H1 (cell line): Measurements from ENCODE around the gene SMG7. TPM values are rescaled to one million over a fixed set of nuclear protein-coding genes. Genes with fewer than 3 reads are reported as not detected.

Experiments
- ATF2 ChIP-seq: IDR thresholded peaks from 2 replicates; pipeline ENCODE4 v1.6.1; 2012; ENCODE audit warnings: low read length, inconsistent platforms
- BCL11A ChIP-seq, 2 experiments: IDR thresholded peaks; one replicate each; pipeline ENCODE4 v1.6.1; 2011; ENCODE audit warnings: low read depth in 2 of 2, low read length in 2 of 2, mild to moderate bottlenecking in 2 of 2
- CHD7 ChIP-seq: fragments of 300-600 bp; sonication (generic); IDR thresholded peaks from 2 replicates; pipeline ENCODE4 v1.7.1; 2012; ENCODE audit warnings: low read length, moderate library complexity, mild to moderate bottlenecking, inconsistent platforms; ENCODE audit not compliant: insufficient replicate concordance
- FOSL1 ChIP-seq: IDR thresholded peaks from 2 replicates; pipeline ENCODE4 v1.6.1; 2011; ENCODE audit warnings: mild to moderate bottlenecking, low read depth, low read length, moderate library complexity; ENCODE audit not compliant: insufficient read depth
- JUND ChIP-seq: IDR thresholded peaks from 2 replicates; pipeline ENCODE4 v1.6.1; 2011; ENCODE audit warnings: mild to moderate bottlenecking, improper control_type of control experiment, low read length
- TEAD4 ChIP-seq: IDR thresholded peaks from 2 replicates; pipeline ENCODE4 v1.6.1; 2012; ENCODE audit warnings: low read depth, low read length, inconsistent platforms, mixed read lengths
- polyA plus RNA-seq, 7 experiments: library from polyadenylated mRNA; depleted of rRNA in 3 of 7; stranded (reverse) in 5 of 7; unstranded in 2 of 7; fragments of >200 nt in 5 of 7; fragments of 200-250 nt in 2 of 7; gene quantifications; 1 replicate in 5 of 7; 2 replicates in 1 of 7; 4 replicates in 1 of 7; pipeline versions ENCODE4 v1.2.1 to v1.2.3, GENCODE V29; 2011 to 2013; ENCODE audit warnings: missing spikeins in 2 of 7, mixed read lengths in 2 of 7
- total RNA-seq: library from RNA; stranded (reverse); fragmentation: NEBNext Ultra II Directional; extraction: Animal tissue kit (Norgen Biotek cat#: 25700); gene quantifications from 2 replicates; pipeline ENCODE4 v1.2.1, GENCODE V29; 2021

SMG7 gene
- total and polyA plus RNA-seq, 2 of the 8 experiments (the other 6 are each of a cell fraction or from before 2014, with no cell fraction given): 39.3 to 65.6 TPM

GRCh38 chr1:183498342-183498991 lies 26.2 kb downstream of the SMG7 start (continued):
- no peak for TF ChIP-seq TEAD4
- TF ChIP-seq CHD7: no peak
- TF ChIP-seq FOSL1: no peak
- TF ChIP-seq ATF2: no peak
- no peak for TF ChIP-seq JUND
- no peak for TF ChIP-seq BCL11A (IDR thresholded peaks at IDR 0.05; ENCODE audit: low read depth in 2 of 2, low read length in 2 of 2)
